HepG2 (cell line): Measurements from ENCODE around the gene TBX6. TPM values are rescaled to one million over a fixed set of nuclear protein-coding genes. Genes with fewer than 3 reads are reported as not detected.

ENCODE experiments used
- ATAC-seq: fragments of 200-7000 bp; cut with Tn5 transposase; 3 replicates; pipeline ENCODE4 v1.9.1; 2020; ENCODE audit warnings: mild to moderate bottlenecking, moderate library complexity
- BruUV-seq: library from RNA; stranded (reverse); fragments of 400-500 nt; replicated peaks from 2 replicates; lab custom pipeline; 2021; lab: Mats Ljungman, UMichigan
- CTCF ChIA-PET: fragments of 300-600 bp; formaldehyde crosslinking; extraction: SDS; loops from one replicate; lab custom pipeline; 2021; ENCODE audit warnings: low total read pairs, inconsistent platforms, low intra/inter-chr PET ratio; lab: Yijun Ruan, JAX
- POLR2A ChIA-PET: fragments of 350-600 bp; sonication (Branson Sonifier 250); formaldehyde crosslinking; loops from one replicate; lab custom pipeline; 2020; ENCODE audit warnings: antibody characterized with exemption, inconsistent platforms; lab: Yijun Ruan, JAX
- DNase-seq: peaks from one replicate; pipeline ENCODE4 v3.0.0-alpha.2; 2015; ENCODE audit warnings: low spot score
- FAIRE-seq: peaks from 3 replicates; lab custom pipeline; 2011; peaks lifted over from hg19 to GRCh38; lab: Jason Lieb, UNC
- H2AFZ ChIP-seq: one replicate; pipeline ENCODE4 v1.6.1; 2011; ENCODE audit warnings: low read length, inconsistent platforms
- H3K27ac ChIP-seq: fragments of 300-600 bp; 3 replicates; pipeline ENCODE4 v1.8.0; 2011; ENCODE audit warnings: mixed run types, mild to moderate bottlenecking, mixed read lengths, low read length, inconsistent platforms; ENCODE audit not compliant: insufficient read depth; ENCODE audit errors: extremely low read length
- H3K27me3 ChIP-seq, 2 experiments: fragments of 200-600 bp in 1 of 2; 2 replicates in 1 of 2; 3 replicates in 1 of 2; pipeline versions ENCODE4 v1.6.0 to v1.8.0; 2011; ENCODE audit warnings: low read length in 2 of 2, mild to moderate bottlenecking in 2 of 2, moderate library complexity in 2 of 2, inconsistent platforms in 1 of 2; ENCODE audit not compliant: insufficient read depth in 2 of 2, control insufficient read depth in 1 of 2
- H3K36me3 ChIP-seq, 2 experiments: fragments of 200-600 bp in 1 of 2; replicated peaks in 1 of 2; 2 replicates in 1 of 2; 3 replicates in 1 of 2; pipeline versions ENCODE4 v1.5.1 to v1.8.0; 2011; ENCODE audit warnings: low read length in 2 of 2, inconsistent platforms in 1 of 2; ENCODE audit not compliant: insufficient read depth in 2 of 2, control insufficient read depth in 1 of 2
- H3K4me1 ChIP-seq: 2 replicates; pipeline ENCODE4 v1.5.1; 2012; ENCODE audit warnings: low read length, inconsistent platforms; ENCODE audit not compliant: insufficient read depth
- H3K4me2 ChIP-seq: 2 replicates; pipeline ENCODE4 v1.6.0; 2011; ENCODE audit warnings: low read depth, low read length, inconsistent platforms
- H3K4me3 ChIP-seq, 3 experiments: fragments of 200-600 bp in 1 of 3; sonication (generic), shearing (Covaris generic) in 1 of 3; replicated peaks in 1 of 3; 2 replicates each; pipeline ENCODE4 v1.5.1; 2011 to 2016; ENCODE audit warnings: low read length in 3 of 3, inconsistent platforms in 2 of 3, low read depth in 2 of 3, mild to moderate bottlenecking in 2 of 3, control low read depth in 1 of 3, mixed read lengths in 1 of 3; ENCODE audit not compliant: insufficient read depth in 1 of 3
- H3K79me2 ChIP-seq: one replicate; pipeline ENCODE4 v1.6.1; 2011; ENCODE audit warnings: low read length, inconsistent platforms; ENCODE audit not compliant: insufficient read depth
- H3K9ac ChIP-seq: 2 replicates; pipeline ENCODE4 v1.6.0; 2011; ENCODE audit warnings: mild to moderate bottlenecking, low read depth, low read length, inconsistent platforms; ENCODE audit not compliant: insufficient read depth
- H3K9me3 ChIP-seq: 2 replicates; pipeline ENCODE4 v1.5.1; 2012; ENCODE audit warnings: mild to moderate bottlenecking, low read length
- H4K20me1 ChIP-seq: 2 replicates; pipeline ENCODE4 v1.6.0; 2011; ENCODE audit warnings: inconsistent platforms, mild to moderate bottlenecking, low read length, moderate library complexity; ENCODE audit not compliant: insufficient read depth
- FOSL2 ChIP-seq: sonication (generic); formaldehyde crosslinking; IDR thresholded peaks from 2 replicates; pipeline ENCODE4 v1.4.0; 2020; ENCODE audit warnings: missing genetic modification reagents
- GTF3A ChIP-seq: sonication (generic); formaldehyde crosslinking; conservative IDR thresholded peaks from 2 replicates; pipeline ENCODE4 v1.4.0; 2020; ENCODE audit warnings: mild to moderate bottlenecking, missing genetic modification reagents
- HHEX ChIP-seq: IDR thresholded peaks from 2 replicates; pipeline ENCODE4 v1.6.1; 2016; ENCODE audit warnings: control low read depth
- NFKBIZ ChIP-seq: IDR thresholded peaks from 2 replicates; pipeline ENCODE4 v1.6.1; 2018; ENCODE audit warnings: missing genetic modification reagents, missing compliant biosample characterization
- NFRKB ChIP-seq: fragments of 450-650 bp; IDR thresholded peaks from 2 replicates; pipeline ENCODE4 v1.6.1; 2017
- NR2F1 ChIP-seq, 2 experiments: fragments of 450-650 bp in 1 of 2; formaldehyde crosslinking in 1 of 2; IDR thresholded peaks; 2 replicates each; pipeline versions ENCODE4 v1.5.0 to v1.6.1; 2016 to 2020; ENCODE audit warnings: mild to moderate bottlenecking in 1 of 2, missing compliant biosample characterization in 1 of 2, missing genetic modification reagents in 1 of 2, moderate library complexity in 1 of 2
- PRMT3 ChIP-seq: sonication (generic); formaldehyde crosslinking; IDR thresholded peaks from 2 replicates; pipeline ENCODE4 v1.8.1; 2022; ENCODE audit warnings: low read depth, mild to moderate bottlenecking, moderate library complexity, missing genetic modification reagents, borderline replicate concordance
- SP140L ChIP-seq: sonication (generic); formaldehyde crosslinking; IDR thresholded peaks from 2 replicates; pipeline ENCODE4 v1.4.0; 2020; ENCODE audit warnings: missing genetic modification reagents, borderline replicate concordance
- SYNCRIP ChIP-seq: fragments of 200-400 bp; formaldehyde crosslinking; IDR thresholded peaks from 2 replicates; pipeline ENCODE4 v1.6.1; 2018; ENCODE audit warnings: mild to moderate bottlenecking, low read depth, low read length; ENCODE audit not compliant: insufficient read depth
- ZNF143 ChIP-seq: sonication (generic); formaldehyde crosslinking; IDR thresholded peaks from 2 replicates; pipeline ENCODE4 v1.4.0; 2020; ENCODE audit warnings: missing genetic modification reagents
- ZNF234 ChIP-seq: sonication (generic); formaldehyde crosslinking; conservative IDR thresholded peaks from 2 replicates; pipeline ENCODE4 v1.5.1; 2020; ENCODE audit warnings: mild to moderate bottlenecking, missing genetic modification reagents
- ZNF678 ChIP-seq: sonication (generic); formaldehyde crosslinking; IDR thresholded peaks from 2 replicates; pipeline ENCODE4 v1.4.0; 2020; ENCODE audit warnings: mild to moderate bottlenecking, missing genetic modification reagents
- ZNF713 ChIP-seq: sonication (generic); formaldehyde crosslinking; IDR thresholded peaks from 2 replicates; pipeline ENCODE4 v1.4.0; 2020; ENCODE audit warnings: mild to moderate bottlenecking, missing genetic modification reagents
- ZNF773 ChIP-seq: sonication (generic); formaldehyde crosslinking; IDR thresholded peaks from 2 replicates; pipeline ENCODE4 v1.4.0; 2020; ENCODE audit warnings: missing genetic modification reagents, borderline replicate concordance
- ZZZ3 ChIP-seq: sonication (generic); formaldehyde crosslinking; IDR thresholded peaks from 2 replicates; pipeline ENCODE4 v1.4.0; 2020; ENCODE audit warnings: missing genetic modification reagents, mild to moderate bottlenecking, borderline replicate concordance
- WGBS: methylation state at CpG from one replicate; pipeline ENCODE4 v1.1.6; 2017; ENCODE audit warnings: low lambda C conversion rate; 5-methylcytosine and 5-hydroxymethylcytosine counted together
- in situ Hi-C: cut with HindIII; loops from 2 replicates; pipeline ENCODE4 v1.10.0; 2017; ENCODE audit warnings: low pct_unique_long_range_greater_than_20kb; ENCODE audit not compliant: extremely low pct_ligation_motif_present
- intact Hi-C: fragments of 100-400 bp; cut with micrococcal nuclease; formaldehyde crosslinking; loops from one replicate; pipeline ENCODE4 v1.10.0; 2022; ENCODE audit not compliant: unreplicated experiment
- polyA plus RNA-seq, 8 experiments: library from polyadenylated mRNA; depleted of rRNA in 3 of 8; stranded (reverse) in 7 of 8; unstranded in 1 of 8; fragments of >200 nt; fragmentation: Illumina TruSeq in 4 of 8; extraction: Trizol in 4 of 8; gene quantifications; 2 replicates each; pipeline versions ENCODE4 v1.2.1 to v1.2.3, GENCODE V29; 2011 to 2016; ENCODE audit warnings: low read depth in 4 of 8, missing spikeins in 1 of 8, mixed read lengths in 1 of 8; ENCODE audit not compliant: insufficient read depth in 1 of 8
- total RNA-seq, 5 experiments: library from RNA; depleted of rRNA; stranded (reverse); fragments of >200 nt; fragmentation: Illumina TruSeq; extraction: Trizol; gene quantifications; 2 replicates each; pipeline ENCODE4 v1.2.3, GENCODE V29; 2016; ENCODE audit warnings: low read depth in 1 of 5
- TF ChIP-seq, protein P1 (sequence below): sonication (generic); formaldehyde crosslinking; IDR thresholded peaks from 2 replicates; pipeline ENCODE4 v1.8.0; 2022; ENCODE audit warnings: mild to moderate bottlenecking, missing genetic modification reagents, moderate library complexity
- TF ChIP-seq, protein P2 (sequence below): sonication (generic); formaldehyde crosslinking; IDR thresholded peaks from 2 replicates; pipeline ENCODE4 v1.4.0; 2020; ENCODE audit warnings: low read depth, mild to moderate bottlenecking, missing genetic modification reagents
- TF ChIP-seq, protein P3 (sequence below): sonication (generic); formaldehyde crosslinking; IDR thresholded peaks from 2 replicates; pipeline ENCODE4 v1.4.0; 2020; ENCODE audit warnings: missing genetic modification reagents

TBX6 gene
- total and polyA plus RNA-seq, 2 of the 13 experiments (the other 11 are each of a cell fraction or from before 2014, with no cell fraction given), result 0.24 to 0.42 TPM

DNA sequence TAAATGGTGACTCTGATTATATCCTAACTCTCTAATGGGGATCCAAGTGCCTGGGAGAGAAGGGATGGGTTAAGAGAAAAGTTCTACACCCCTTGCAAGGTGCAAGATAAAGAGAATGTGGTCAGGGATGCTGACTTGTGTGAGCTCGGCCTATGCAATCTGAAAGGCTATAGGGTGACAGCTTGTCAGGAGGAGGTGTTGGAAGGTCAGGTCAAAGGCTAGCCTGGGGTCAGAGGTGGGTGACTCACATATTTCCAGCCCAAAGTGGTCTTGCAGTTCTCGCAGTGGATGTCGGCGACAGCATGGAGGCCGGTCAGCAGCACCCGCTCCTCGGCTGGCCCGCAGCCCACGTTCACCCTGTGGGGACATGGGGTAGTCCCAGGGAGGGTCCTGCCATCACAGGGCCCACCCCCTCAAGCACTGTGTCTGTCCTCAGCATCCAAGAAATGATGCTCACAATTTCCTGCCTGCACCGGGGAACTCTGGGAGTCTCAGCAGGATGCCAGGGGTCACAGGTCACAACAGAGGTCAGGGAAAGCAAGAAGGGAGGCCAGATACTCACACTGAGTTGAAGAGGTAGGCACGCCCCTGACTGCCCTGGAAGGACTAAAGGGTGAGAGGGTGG is 2.9 kb upstream of the TBX6 start (continued):
- peak; percentile 33; the same call in 1 of the 2 replicates for TF ChIP-seq FOSL2 (CRISPR knock-in tag)
- 0 out of 4 replicates have a peak, but pooled peaks of 1 of the 2 experiments have one; percentile 20 for TF ChIP-seq NR2F1 (CRISPR knock-in tag; IDR thresholded peaks at IDR 0.05)
- peak; percentile 51; the same call in 1 of the 2 replicates for TF ChIP-seq ZNF143
- no peak for TF ChIP-seq HHEX (CRISPR knock-in tag)

- WGBS, result 5% methylated on average over 21 of the region's 22 CpGs
- ChIA-PET CTCF (interaction anchor here (0.8 to 2.0 kb wide), 7 partner anchors 17 to 50 kb away, joined by 3 to 19 read pairs (median 4); partner anchors contain the start of gene GDPD3), POLR2A (interaction anchor here (1.0 to 6.0 kb wide), 11 partner anchors 11 to 317 kb away, joined by 3 to 120 read pairs (median 9); partner anchors contain the start of genes ALDOA, GDPD3, MAPK3 and PPP4C)
- Histone ChIP-seq H3K9me3 (peaks cover 9% of the 10 kb centered on the region), H3K4me2 (peak overlapping the region; percentile 95), H3K79me2 (no peaks in the 10 kb centered on the region), H4K20me1 (no peaks in the 10 kb centered on the region), H3K36me3 (no peaks in the 10 kb centered on the region; a peak in 1 of 5 replicates), H3K4me1 (peaks cover 77% of the 10 kb centered on the region), H3K4me3 (peak overlapping the region; percentile 58 to 78 (median 67)), H3K9ac (peak overlapping the region; percentile 72), H3K27me3 (no peaks in the 10 kb centered on the region; a peak in 1 of 5 replicates), H2AFZ (no peak overlapping the region), H3K27ac (peak overlapping the region; percentile 72)
- ATAC-seq (peak; percentile 62), FAIRE-seq (peak; percentile 89), DNase-seq (peak; percentile 92)
- in situ Hi-C loops (loop anchor here (25.0 kb wide), 1 partner anchor 545 kb away; no protein-coding TSS in a partner anchor), intact Hi-C loops (loop anchor here (1.0 kb wide), 2 partner anchors 26 to 50 kb away; no protein-coding TSS in a partner anchor)
- BruUV-seq, result no TSS peak
- TF ChIP-seq NFRKB, result no peak
- no peak for TF ChIP-seq PRMT3
- TF ChIP-seq, protein P1, sequence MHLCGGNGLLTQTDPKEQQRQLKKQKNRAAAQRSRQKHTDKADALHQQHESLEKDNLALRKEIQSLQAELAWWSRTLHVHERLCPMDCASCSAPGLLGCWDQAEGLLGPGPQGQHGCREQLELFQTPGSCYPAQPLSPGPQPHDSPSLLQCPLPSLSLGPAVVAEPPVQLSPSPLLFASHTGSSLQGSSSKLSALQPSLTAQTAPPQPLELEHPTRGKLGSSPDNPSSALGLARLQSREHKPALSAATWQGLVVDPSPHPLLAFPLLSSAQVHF, result no peak
- TF ChIP-seq, protein P2, sequence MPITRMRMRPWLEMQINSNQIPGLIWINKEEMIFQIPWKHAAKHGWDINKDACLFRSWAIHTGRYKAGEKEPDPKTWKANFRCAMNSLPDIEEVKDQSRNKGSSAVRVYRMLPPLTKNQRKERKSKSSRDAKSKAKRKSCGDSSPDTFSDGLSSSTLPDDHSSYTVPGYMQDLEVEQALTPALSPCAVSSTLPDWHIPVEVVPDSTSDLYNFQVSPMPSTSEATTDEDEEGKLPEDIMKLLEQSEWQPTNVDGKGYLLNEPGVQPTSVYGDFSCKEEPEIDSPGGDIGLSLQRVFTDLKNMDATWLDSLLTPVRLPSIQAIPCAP (CRISPR knock-in tag), result 0 out of 2 replicates have a peak, but pooled peaks have one; percentile 69
- TF ChIP-seq ZNF773 (CRISPR knock-in tag), result no peak
- TF ChIP-seq SP140L (CRISPR knock-in tag), result no peak
- TF ChIP-seq ZNF234, result no peak
- TF ChIP-seq ZZZ3, result peak; percentile 73; the same call in 1 of the 2 replicates
- 0 out of 2 replicates have a peak, but pooled peaks have one; percentile 64 for TF ChIP-seq GTF3A (CRISPR knock-in tag)
- TF ChIP-seq SYNCRIP, result no peak
- no peak for TF ChIP-seq ZNF713 (CRISPR knock-in tag)
- TF ChIP-seq, protein P3, sequence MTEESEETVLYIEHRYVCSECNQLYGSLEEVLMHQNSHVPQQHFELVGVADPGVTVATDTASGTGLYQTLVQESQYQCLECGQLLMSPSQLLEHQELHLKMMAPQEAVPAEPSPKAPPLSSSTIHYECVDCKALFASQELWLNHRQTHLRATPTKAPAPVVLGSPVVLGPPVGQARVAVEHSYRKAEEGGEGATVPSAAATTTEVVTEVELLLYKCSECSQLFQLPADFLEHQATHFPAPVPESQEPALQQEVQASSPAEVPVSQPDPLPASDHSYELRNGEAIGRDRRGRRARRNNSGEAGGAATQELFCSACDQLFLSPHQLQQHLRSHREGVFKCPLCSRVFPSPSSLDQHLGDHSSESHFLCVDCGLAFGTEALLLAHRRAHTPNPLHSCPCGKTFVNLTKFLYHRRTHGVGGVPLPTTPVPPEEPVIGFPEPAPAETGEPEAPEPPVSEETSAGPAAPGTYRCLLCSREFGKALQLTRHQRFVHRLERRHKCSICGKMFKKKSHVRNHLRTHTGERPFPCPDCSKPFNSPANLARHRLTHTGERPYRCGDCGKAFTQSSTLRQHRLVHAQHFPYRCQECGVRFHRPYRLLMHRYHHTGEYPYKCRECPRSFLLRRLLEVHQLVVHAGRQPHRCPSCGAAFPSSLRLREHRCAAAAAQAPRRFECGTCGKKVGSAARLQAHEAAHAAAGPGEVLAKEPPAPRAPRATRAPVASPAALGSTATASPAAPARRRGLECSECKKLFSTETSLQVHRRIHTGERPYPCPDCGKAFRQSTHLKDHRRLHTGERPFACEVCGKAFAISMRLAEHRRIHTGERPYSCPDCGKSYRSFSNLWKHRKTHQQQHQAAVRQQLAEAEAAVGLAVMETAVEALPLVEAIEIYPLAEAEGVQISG, result peak; percentile 69
- TF ChIP-seq ZNF678, result 0 out of 2 replicates have a peak, but pooled peaks have one; percentile 68
- TF ChIP-seq NFKBIZ (CRISPR knock-in tag), result no peak
Measured at GRCh38 chr16:30092373-30093010, 768 bp upstream of the TBX6 start.
